HL-60 (cell line): ENCODE data around the gene INVS.

ENCODE experiments used
- DNase-seq, 2 experiments: peaks; one replicate each; pipeline ENCODE4 v3.0.0-alpha.2; 2010 to 2020; ENCODE audit warnings: low read depth in 1 of 2, low spot score in 1 of 2
- H3K27ac ChIP-seq: fragments of 250-450 bp; sonication (Bioruptor Pico); replicated peaks from 2 replicates; pipeline ENCODE4 v1.5.1; 2020; ENCODE audit warnings: mild to moderate bottlenecking, moderate library complexity
- H3K27me3 ChIP-seq: fragments of 250-450 bp; sonication (Bioruptor Pico); 2 replicates; pipeline ENCODE4 v1.5.1; 2021; ENCODE audit warnings: mild to moderate bottlenecking, moderate library complexity; ENCODE audit not compliant: insufficient read depth, poor library complexity, severe bottlenecking
- H3K4me3 ChIP-seq: replicated peaks from 2 replicates; pipeline ENCODE4 v1.5.1; 2011; ENCODE audit warnings: mild to moderate bottlenecking, control low read depth, low read length; ENCODE audit not compliant: insufficient read depth
- CTCF ChIP-seq: IDR thresholded peaks from one replicate; pipeline ENCODE4 v1.5.1; 2011; ENCODE audit warnings: low read length, control low read depth, inconsistent platforms; ENCODE audit not compliant: insufficient read depth
- GABPA ChIP-seq: IDR thresholded peaks from 2 replicates; pipeline ENCODE4 v1.6.1; 2012; ENCODE audit warnings: low read depth
- POLR2AphosphoS5 ChIP-seq: IDR thresholded peaks from 2 replicates; pipeline ENCODE4 v1.6.1; 2012; ENCODE audit warnings: low read depth
- REST ChIP-seq: IDR thresholded peaks from 2 replicates; pipeline ENCODE4 v1.6.1; 2012; ENCODE audit warnings: low read depth; ENCODE audit not compliant: insufficient replicate concordance
- SPI1 ChIP-seq: IDR thresholded peaks from 2 replicates; pipeline ENCODE4 v1.6.1; 2012; ENCODE audit warnings: low read depth, mild to moderate bottlenecking, borderline replicate concordance

INVS gene

GRCh38 chr9:100099722-100100042 lies 639 bp downstream of the INVS start:
- H3K27me3 ChIP-seq: no peaks in the 10 kb centered on the region
- H3K27ac ChIP-seq: peak overlapping the region; percentile 75
- peak; percentile 21 to 33 for DNase-seq
- H3K4me3 ChIP-seq: peak overlapping the region; percentile 98
- no peak for TF ChIP-seq SPI1
- TF ChIP-seq POLR2AphosphoS5: no peak
- TF ChIP-seq REST: no peak
- TF ChIP-seq CTCF: no peak
- no peak for TF ChIP-seq GABPA

- H3K27me3 ChIP-seq: no peaks in the 10 kb centered on the region
- H3K27ac ChIP-seq: peak overlapping the region; percentile 75
- no peak for DNase-seq
- H3K4me3 ChIP-seq: peak overlapping the region; percentile 98
- TF ChIP-seq GABPA: no peak
- no peak for TF ChIP-seq CTCF
- no peak for TF ChIP-seq POLR2AphosphoS5
- TF ChIP-seq REST: no peak
- no peak for TF ChIP-seq SPI1
These were observed 1.2 kb downstream of the INVS start for GRCh38 chr9:100100146-100100667.

- H3K4me3 ChIP-seq: no peak overlapping the region
- TF ChIP-seq REST (no peak), SPI1 (no peak), GABPA (no peak), POLR2AphosphoS5 (no peak), CTCF (no peak)
- no peak overlapping the region for H3K27ac ChIP-seq
- no peaks in the 10 kb centered on the region for H3K27me3 ChIP-seq
- no peak for DNase-seq
These were observed 2.6 kb downstream of the INVS start for GRCh38 chr9:100101608-100102007.
